NOMO-1 treated with dmso at 0.1 percent for 144 hours (cell line): ENCODE results near the gene TLR9.

Experiments
- DNase-seq: peaks from one replicate; lab custom pipeline; 2025; ENCODE audit not compliant: unreplicated experiment; lab: John Stamatoyannopoulos, UW

The TLR9 gene

DNA sequence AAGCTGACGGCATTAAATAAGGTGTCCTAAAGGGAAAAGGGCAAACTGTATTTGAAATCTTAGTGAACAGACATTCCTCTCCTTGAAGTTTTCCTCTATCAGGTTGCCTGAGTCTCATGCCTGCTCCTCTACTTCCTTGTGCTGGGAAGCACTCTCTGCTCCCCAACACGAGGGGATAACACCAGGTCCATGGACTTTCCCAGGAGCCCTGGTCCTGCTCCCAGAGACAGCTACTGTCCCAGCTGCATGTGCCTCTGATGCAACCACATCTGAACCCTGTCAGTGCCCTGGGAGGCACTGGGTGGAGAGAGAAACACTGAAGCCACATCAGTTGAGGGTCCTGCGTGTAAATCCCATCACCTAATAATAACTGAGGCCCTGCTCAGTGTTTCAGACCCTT is 7.4 kb downstream of the TLR9 start:
- DNase-seq, result no peak

DNA sequence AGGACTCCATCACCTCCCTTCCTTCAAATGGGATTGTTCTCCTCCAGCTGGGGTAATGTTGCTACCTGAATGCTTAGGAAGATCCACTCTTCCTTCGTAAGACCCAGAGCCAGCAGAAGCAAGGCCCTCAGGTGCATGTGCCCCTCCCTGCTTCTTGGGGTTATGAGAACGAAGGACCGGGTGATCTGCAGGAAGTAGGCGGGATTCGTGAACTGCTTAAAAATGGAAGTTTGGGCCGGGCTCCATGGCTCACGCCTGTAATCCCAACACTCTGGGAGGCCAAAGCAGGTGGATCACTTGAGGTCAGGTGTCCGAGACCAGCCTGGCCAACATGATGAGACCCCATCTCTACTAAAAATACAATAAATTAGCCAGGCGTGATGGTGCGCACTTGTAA is 8.0 kb downstream of the TLR9 start:
- no peak for DNase-seq

DNA sequence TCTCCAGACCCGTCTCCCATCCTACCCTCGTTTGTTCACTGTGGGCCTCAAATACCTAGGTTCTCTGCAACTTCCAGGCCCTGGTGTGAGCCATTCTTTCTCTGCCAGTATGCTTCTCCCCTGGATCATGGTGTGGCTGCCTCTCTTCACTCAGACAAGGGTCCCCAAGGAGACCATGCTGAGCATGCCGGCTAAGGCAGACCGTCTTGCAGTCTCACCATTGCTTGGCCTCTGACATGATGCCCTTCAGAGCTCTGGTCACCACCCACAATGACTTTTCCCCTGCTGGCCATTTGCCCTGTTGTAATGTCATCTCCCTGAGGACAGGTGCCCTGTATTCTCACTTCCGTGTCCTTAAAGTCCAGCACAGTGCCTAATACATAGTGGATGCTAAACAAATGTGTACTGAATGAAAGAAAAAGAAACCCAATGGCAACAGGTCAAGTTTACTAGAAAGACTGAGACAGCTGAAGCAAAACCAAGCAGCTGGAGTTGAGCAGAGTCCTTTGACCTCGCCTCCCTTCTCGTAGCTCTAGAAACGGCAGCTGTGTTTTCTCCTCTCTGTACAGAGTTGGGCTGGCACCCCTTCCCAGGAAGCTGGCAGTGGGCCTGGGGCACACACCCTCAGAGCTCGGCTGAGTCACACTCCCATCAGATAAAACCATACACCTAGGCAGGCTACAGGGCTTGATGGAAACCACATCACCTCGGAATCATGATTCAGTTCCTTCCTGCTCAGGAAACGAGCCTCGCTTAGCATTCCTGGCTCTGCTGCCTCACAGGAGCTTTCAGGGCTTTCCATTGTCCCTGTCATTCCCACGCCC is 8.6 kb downstream of the TLR9 start:
- DNase-seq, result no peak

DNA sequence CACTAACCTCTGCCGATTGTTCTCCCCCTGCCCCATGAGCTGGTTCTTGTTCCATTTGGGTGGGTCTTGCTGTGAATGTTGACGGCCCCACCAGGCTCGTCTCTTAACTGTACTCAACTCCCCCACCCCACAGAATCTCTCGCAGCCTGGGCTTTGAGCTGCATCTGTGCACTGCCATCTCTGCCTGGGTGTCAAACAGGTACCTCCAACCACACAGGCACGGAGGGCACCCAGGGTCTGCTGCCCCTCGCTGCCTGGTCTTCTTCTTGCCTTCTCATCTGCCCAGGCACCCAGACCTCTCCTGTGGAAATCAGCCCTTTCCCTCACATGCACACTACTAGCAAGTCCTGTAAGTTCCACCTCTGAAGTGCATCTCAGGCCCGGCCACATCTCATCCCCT is 10.1 kb downstream of the TLR9 start:
- DNase-seq, result no peak

DNA sequence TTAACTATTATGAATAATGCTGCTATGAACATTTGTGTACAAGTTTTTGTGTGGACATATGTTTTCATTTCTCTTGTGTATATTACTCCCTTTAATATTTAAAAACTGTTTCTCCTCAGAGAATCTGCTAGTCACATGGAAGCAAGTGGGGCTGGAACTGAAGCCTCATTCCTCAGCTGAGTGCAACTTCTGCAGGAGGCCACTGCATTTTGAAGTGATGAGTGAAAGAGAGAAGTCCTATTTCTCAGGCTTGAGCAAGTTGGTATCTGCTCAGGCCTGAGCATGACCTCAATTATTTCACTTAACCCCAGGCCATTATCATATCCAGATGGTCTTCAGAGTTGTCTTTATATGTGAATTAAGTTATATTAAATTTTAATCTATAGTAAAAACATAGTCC is 11.5 kb downstream of the TLR9 start:
- DNase-seq, result no peak

GRCh38 chr3:52213005-52213404 is 12.4 kb downstream of the TLR9 start:
- no peak for DNase-seq

DNA sequence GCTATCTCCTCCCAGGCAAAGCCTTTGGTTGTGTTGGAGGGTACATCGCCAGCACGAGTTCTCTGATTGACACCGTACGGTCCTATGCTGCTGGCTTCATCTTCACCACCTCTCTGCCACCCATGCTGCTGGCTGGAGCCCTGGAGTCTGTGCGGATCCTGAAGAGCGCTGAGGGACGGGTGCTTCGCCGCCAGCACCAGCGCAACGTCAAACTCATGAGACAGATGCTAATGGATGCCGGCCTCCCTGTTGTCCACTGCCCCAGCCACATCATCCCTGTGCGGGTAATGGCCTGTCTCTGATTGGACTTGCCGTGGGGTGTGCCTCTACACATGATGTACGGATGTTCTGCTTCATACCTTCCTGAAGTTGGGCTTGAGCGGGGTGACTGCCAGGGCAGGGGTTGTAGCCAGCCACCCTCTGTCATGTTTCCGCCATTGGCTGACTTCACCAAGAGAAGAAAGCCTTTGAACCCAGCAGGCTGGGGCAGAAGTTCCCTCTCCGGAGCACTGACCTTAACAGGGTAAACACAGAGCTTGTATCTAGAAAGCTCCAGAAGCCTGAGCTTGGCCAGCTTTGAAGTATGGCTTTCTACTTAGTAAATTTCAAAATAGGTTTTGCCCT is 14.1 kb downstream of the TLR9 start:
- no peak for DNase-seq

DNA sequence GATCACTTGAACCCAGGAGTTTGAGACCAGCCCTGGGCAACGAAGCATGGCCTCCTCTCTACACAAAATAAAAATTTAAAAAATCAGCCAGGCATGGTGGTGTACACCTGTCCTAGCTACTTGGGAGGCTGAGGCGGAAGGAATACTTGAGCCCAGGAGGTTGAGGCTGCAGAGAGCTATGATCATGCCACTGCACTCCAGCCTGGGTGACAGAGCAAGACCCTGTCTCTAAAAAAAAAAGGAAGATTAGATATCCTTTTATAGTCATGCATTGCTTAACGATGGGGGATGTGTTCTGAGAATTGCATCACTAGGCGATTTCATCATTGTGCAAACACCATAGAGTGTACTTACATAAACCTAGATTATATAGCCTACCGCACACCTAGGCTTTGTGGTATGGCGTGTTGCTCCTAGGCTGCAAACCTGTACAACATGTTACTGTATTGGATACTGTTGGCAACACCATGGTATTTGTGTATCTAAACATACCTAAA is 14.8 kb downstream of the TLR9 start:
- DNase-seq, result peak; percentile 55

DNA sequence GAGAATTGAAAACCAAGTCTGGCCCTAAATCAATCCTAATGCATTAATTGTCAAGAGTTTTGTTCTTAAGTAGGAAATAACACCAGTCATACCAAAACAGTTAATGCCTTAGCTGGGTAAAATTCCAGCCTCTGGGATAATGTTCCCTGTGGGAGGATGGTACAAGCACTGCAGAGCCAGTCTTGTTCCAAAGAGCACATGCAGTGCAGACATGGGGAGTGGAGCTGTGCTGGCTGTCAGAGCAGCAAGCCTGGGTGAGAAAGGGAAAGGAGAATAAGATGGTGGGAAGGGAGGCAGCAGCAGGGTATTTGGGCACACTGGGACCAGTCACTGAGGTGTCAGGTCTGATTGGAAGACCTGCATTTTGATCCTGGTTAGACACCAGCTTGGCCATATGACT is 15.4 kb downstream of the TLR9 start:
- DNase-seq, result no peak

- no peak for DNase-seq
Measured at GRCh38 chr3:52208556-52208955, 16.9 kb downstream of the TLR9 start.

DNA sequence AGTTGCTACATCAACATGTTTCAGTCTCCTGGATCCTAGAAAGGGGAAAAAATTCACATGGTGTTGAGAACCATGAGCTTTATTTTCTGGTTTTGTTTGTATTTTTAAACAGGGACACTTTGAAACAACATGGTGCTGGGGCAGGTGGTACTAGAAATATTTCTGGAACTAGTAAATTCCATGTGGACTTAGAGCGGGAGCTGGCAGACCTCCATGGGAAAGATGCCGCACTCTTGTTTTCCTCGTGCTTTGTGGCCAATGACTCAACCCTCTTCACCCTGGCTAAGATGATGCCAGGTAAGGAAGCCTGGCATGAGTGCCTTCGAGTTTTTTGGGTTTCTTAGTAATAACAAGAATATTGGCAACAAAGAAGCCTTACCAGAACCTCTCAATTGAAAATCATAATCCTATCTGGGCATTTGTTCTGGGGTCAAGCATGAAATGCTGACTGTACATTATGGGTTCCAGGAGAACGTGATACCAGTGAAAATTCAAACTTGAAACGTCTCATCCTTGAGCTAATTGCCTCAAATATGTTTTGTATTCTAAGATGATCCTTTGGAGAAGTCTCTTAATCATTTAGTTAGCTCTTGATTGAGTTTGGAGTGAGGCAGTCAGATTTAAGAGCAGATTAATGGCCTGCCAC is 19.6 kb downstream of the TLR9 start:
- DNase-seq, result no peak

GRCh38 chr3:52204337-52205073 is 20.9 kb downstream of the TLR9 start:
- peak; percentile 25 for DNase-seq

DNA sequence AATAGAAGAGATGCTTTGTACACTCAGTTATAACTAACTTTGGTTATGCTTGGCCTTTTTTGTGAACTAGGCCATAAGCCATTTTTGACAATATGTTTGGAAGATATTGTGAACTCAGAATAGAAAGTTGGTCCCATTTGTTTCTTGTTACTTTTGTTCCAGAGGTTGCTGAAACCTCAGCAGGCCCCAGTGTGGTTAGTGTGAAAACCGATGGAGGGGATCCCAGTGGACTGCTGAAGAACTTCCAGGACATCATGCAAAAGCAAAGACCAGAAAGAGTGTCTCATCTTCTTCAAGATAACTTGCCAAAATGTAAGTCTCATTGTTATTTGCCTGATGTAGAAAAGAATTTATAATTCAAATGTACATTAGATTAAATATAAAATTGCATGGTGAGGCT is 21.7 kb downstream of the TLR9 start:
- DNase-seq, result no peak

DNA sequence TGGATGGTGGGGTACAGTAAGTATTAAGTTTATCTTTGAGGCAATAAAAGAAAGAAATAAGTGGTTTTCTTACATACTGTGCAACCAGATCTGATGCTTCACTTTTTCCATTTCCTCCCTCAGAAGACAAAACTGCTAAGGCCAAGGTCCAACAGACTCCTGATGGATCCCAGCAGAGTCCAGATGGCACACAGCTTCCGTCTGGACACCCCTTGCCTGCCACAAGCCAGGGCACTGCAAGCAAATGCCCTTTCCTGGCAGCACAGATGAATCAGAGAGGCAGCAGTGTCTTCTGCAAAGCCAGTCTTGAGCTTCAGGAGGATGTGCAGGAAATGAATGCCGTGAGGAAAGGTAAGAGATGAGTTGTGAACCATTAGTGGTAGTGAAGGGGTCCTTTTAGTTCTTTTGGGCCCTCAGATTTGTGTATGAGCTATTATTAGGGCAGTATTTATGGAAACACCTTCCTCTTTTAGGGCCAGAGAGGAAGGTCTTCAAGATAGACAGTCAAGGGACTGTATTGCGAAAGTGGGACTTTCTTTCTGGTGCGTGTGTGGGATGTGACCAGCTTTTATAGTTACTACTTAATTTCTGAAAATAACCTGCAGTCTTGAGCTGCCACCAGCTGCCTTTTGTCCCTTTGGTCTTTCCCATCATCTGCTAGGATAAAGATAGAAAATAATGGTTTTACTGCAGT is 22.9 kb downstream of the TLR9 start:
- DNase-seq, result peak; percentile 87

- DNase-seq, result peak; percentile 26
Measured at GRCh38 chr3:52200981-52201679, 24.3 kb downstream of the TLR9 start.

- DNase-seq, result no peak
Measured at GRCh38 chr3:52198643-52199608, 26.5 kb downstream of the TLR9 start.

- DNase-seq, result peak; percentile 86
Measured at GRCh38 chr3:52197842-52198625, 27.4 kb downstream of the TLR9 start, which contains the start of gene ALAS1. TSS of gene ALAS1 (plus strand) at chr3:52198160. CDS start at chr3:52199242, 1,082 bp downstream.

DNA sequence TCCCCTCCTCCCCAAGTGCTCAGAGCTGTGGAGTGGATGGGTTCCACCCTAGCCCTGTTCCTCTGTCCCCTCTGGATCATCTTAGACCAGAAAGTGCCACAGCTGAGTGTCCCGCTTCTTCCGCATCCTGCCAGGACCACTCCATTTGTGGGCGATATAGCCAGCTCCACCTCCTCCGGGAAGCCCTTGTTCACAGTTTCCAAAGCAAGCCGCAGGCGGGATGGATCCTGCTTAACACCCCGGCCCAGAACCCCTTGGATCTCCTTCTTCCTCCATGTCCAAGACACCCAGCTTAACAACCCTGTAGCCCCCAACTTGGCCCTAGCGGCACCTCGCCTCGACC is 28.0 kb downstream of the TLR9 start:
- no peak for DNase-seq
